ENCODE data around the gene CIAO1.

- TF ChIP-seq, protein P1, sequence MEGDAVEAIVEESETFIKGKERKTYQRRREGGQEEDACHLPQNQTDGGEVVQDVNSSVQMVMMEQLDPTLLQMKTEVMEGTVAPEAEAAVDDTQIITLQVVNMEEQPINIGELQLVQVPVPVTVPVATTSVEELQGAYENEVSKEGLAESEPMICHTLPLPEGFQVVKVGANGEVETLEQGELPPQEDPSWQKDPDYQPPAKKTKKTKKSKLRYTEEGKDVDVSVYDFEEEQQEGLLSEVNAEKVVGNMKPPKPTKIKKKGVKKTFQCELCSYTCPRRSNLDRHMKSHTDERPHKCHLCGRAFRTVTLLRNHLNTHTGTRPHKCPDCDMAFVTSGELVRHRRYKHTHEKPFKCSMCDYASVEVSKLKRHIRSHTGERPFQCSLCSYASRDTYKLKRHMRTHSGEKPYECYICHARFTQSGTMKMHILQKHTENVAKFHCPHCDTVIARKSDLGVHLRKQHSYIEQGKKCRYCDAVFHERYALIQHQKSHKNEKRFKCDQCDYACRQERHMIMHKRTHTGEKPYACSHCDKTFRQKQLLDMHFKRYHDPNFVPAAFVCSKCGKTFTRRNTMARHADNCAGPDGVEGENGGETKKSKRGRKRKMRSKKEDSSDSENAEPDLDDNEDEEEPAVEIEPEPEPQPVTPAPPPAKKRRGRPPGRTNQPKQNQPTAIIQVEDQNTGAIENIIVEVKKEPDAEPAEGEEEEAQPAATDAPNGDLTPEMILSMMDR (IDR thresholded peaks at IDR 0.05), result no peak
- TF ChIP-seq POLR2A (IDR thresholded peaks at IDR 0.05), result no peak
These were observed 51.6 kb downstream of the CIAO1 start for GRCh38 chr2:96317584-96317997.

All from adrenal gland (tissue), 5 donors.